Stimulated activated CD8-positive, alpha-beta memory T cell treated with anti-CD3 and anti-CD28 coated beads, Interleukin-12 subunit alpha, Interleukin-12 subunit beta, amount 100 ng/mL, for 4 hours (primary cell): ENCODE measurements around the gene NLRP8.
"Not testable (repeated sequence)": the region's sequence is repeated elsewhere in the genome, so short reads cannot be mapped to it uniquely, and the experiment has no call there.

ENCODE experiments used
- DNase-seq: peaks from one replicate; pipeline ENCODE4 v3.0.0-alpha.2; 2020; ENCODE audit warnings: low read depth

Gene NLRP8

GRCh38 chr19:55980415-55980814 lies 32.8 kb downstream of the NLRP8 start:
- DNase-seq = no peak

- DNase-seq = no peak
These were observed 37.6 kb downstream of the NLRP8 start for GRCh38 chr19:55985254-55985653.

GRCh38 chr19:55986487-55986886 lies 38.9 kb downstream of the NLRP8 start, which contains the start of gene NLRP5:
Gene NLRP5, plus strand, starts transcription at chr19:55986775.
- DNase-seq = no peak

DNA sequence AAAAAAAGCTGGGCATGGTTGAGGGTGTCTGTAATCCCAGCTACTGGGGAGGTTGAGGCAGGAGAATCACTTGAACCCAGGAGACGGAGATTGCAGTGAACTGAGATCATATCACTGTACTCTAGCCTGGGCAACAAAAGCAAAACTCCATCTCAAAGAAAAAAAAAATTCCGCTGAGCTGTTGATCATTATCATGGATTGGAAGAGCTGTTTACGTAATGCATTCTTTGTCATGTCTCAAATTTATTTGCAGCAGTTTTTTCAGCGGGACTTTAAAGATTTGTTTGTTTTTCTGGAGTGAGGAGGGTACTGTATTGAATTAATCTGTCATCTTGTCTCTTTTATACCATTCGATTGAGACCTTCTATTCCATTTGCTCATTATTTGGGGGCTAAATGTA lies 43.2 kb downstream of the NLRP8 start:
- no peak for DNase-seq

DNA sequence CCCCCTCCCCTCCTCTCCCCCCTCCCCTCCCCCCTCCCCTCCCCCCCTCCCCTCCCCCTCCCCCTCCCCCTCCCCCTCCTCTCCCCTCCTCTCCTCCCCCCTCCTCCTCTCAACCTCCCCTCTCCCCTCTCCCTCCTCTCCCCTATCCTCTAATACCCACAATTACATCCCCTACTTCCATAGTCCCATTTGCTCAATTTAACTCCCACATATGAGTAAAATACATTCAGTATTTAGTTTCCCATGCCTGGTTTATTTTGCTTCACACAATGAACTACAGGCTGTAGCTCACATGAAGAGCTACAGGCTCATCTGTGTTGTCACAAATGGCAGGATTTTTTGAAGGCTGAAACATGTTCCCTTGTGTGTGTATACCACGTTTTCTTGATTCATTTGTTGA lies 45.9 kb downstream of the NLRP8 start:
- no peak for DNase-seq

GRCh38 chr19:56014765-56015164 lies 67.1 kb downstream of the NLRP8 start:
- DNase-seq = no peak

- no peak for DNase-seq
These were observed 68.1 kb downstream of the NLRP8 start for GRCh38 chr19:56015756-56016155.

DNA sequence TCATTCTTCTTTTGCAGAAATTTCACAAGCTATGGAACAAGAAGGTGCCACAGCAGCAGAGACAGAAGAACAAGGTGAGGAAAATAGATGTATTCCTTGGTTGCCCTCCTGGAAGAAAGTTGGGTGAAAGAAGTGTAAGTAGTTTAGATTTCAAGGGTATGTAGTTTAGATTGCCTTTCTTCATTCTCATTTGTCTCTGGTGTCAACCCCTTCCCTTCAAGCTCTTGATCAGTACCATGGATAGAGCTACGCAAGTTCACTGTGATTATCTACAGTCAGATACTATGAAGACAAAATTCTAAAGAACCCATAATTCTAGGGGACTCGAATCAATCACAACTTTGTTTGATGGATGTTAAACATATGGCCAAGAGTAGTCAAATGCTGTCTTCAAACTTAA lies 71.7 kb downstream of the NLRP8 start:
- not testable (repeated sequence) for DNase-seq

GRCh38 chr19:56020355-56020975 lies 72.8 kb downstream of the NLRP8 start:
- not testable (repeated sequence) for DNase-seq

- no peak for DNase-seq
These were observed 79.1 kb downstream of the NLRP8 start for GRCh38 chr19:56026769-56027168.
